ENCODE data around the gene PRH1.

The PRH1 gene

DNA sequence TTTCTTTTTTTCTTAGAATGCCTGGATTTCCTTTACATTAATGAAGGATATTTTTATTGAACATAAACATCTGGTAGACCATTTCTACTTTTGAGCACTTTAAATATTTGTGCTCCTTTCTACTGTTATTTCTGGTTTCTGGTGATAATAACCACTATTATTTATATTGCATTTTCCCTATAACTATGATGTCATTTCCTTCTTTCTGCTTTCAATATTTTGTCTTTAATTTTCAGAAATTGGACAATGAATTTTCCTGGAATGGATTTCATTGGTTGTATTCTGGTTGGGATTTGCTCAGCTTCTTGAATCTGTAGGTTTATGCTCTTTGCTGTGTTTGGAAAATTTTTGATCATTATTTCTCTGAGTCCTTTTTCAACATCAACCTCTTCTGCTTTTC lies 5.2 kb upstream of the PRH1 start:
- Histone ChIP-seq H3K27me3 (ENCODE audit: control insufficient read depth, insufficient read depth, low read length) (no peaks in the 10 kb centered on the region), H3K4me1 (ENCODE audit: control insufficient read depth, insufficient read depth, low read length) (peaks cover 12% of the 10 kb centered on the region), H3K4me3 (ENCODE audit: low read length) (no peak overlapping the region), H3K9me3 (ENCODE audit: control insufficient read depth, low read length) (no peaks in the 10 kb centered on the region), H3K36me3 (ENCODE audit: control insufficient read depth, insufficient read depth, low read length) (no peaks in the 10 kb centered on the region), H3K9ac (ENCODE audit: low read length) (no peak overlapping the region)

DNA sequence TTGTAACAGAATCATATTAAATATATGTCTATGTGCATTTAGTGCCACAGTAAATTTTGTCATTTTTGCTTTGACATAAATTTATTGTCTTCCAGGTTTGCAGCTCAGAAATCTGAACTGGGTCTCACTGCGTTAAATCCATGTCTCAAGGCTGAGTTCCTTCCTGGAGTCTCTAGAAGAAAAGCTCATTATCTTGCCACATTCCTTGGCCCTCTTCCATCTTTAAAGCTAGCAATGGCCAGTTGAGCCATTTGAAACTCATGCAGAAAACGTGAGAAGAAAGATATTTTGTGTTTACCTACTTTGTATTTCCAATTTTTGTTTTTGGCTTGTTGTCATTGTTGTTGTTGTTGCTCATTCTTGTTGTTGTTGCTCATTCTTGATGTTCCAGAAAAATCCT lies 10.7 kb downstream of the PRH1 start:
- no peaks in the 10 kb centered on the region for H3K4me1 ChIP-seq (ENCODE audit: control insufficient read depth, insufficient read depth, low read length)
- H3K9ac ChIP-seq (ENCODE audit: low read length) = no peak overlapping the region
- H3K27me3 ChIP-seq (ENCODE audit: control insufficient read depth, insufficient read depth, low read length) = no peaks in the 10 kb centered on the region
- no peak overlapping the region for H3K4me3 ChIP-seq (ENCODE audit: low read length)
- H3K9me3 ChIP-seq (ENCODE audit: control insufficient read depth, low read length) = no peaks in the 10 kb centered on the region
- no peaks in the 10 kb centered on the region for H3K36me3 ChIP-seq (ENCODE audit: control insufficient read depth, insufficient read depth, low read length)

DNA sequence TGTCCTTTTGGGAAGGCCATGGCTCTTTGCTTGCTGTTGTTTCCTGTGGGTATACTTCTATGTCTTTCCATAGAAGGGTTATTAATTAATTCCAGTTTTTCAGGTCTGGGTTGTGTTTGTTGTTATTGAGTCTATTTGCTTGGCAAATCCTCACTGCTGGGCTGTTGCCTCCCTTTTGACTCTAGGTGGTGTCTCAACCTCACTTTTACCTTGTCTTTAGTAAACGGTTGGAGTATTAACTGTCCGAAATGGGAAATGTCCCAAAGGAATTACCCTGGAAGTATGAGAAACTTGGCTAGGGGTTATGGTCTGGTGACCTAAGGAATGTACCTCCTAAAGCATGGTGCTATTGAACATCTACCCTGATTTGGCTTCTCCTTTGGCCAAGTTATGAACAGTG lies 16.7 kb downstream of the PRH1 start:
- no peak overlapping the region for H3K4me3 ChIP-seq (ENCODE audit: low read length)
- H3K4me1 ChIP-seq (ENCODE audit: control insufficient read depth, insufficient read depth, low read length) = no peaks in the 10 kb centered on the region
- H3K9me3 ChIP-seq (ENCODE audit: control insufficient read depth, low read length) = no peaks in the 10 kb centered on the region
- no peaks in the 10 kb centered on the region for H3K27me3 ChIP-seq (ENCODE audit: control insufficient read depth, insufficient read depth, low read length)
- H3K36me3 ChIP-seq (ENCODE audit: control insufficient read depth, insufficient read depth, low read length) = no peaks in the 10 kb centered on the region
- H3K9ac ChIP-seq (ENCODE audit: low read length) = no peak overlapping the region

DNA sequence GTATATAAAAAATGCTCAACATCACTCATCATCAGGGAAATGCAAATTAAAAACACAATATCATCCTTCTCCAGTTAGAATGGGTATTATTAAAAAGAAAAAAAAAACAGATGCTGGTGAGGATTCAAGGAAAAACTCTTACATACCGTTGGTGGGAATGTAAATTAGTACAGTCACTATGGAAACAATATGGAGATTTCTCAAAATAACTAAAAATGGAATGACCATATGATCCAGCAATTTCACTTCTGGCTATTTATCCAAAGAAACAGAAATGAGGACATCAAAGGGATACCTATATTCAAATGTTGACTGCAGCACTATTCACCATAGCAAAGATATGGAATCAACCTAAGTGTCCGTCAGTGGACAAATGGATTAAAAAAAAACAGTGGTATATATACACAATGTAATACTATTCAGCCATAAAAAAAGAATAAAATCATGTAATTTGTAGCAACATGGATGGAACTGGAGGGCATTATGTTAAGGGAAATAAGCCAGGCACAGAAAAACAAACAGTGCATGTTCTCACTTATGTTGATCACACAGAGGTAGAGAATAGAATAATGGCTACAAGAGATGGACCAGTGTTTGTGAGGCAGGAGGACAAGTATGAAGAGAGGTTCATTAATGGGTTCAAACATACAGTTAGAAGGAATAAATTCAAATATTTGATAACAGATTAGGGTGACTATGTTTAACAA lies 20.4 kb downstream of the PRH1 start:
- no peaks in the 10 kb centered on the region for H3K9me3 ChIP-seq (ENCODE audit: control insufficient read depth, low read length)
- H3K27me3 ChIP-seq (ENCODE audit: control insufficient read depth, insufficient read depth, low read length) = no peaks in the 10 kb centered on the region
- H3K9ac ChIP-seq (ENCODE audit: low read length) = no peak overlapping the region
- no peaks in the 10 kb centered on the region for H3K36me3 ChIP-seq (ENCODE audit: control insufficient read depth, insufficient read depth, low read length)
- H3K4me1 ChIP-seq (ENCODE audit: control insufficient read depth, insufficient read depth, low read length) = no peaks in the 10 kb centered on the region
- no peak overlapping the region for H3K4me3 ChIP-seq (ENCODE audit: low read length)

DNA sequence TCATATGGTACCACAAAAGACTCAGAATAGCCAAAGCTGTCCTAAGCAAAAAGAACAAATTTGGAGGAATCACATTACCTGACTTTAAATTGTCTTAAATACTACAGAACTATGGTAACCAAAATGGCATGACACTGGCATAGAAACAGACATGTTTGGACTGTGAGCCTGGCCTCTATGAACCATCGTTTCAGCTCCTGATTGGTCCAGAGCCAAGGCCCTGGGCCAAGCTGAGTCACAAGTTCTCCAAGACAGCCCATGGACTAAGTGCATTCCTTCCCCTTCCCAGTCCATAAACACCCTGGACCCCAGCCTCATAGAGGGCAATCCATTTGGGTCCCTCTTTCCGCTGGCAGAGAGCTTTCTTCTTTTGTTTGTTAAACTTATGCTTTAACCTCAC lies 22.7 kb downstream of the PRH1 start:
- H3K27me3 ChIP-seq (ENCODE audit: control insufficient read depth, insufficient read depth, low read length) = no peaks in the 10 kb centered on the region
- no peaks in the 10 kb centered on the region for H3K36me3 ChIP-seq (ENCODE audit: control insufficient read depth, insufficient read depth, low read length)
- no peaks in the 10 kb centered on the region for H3K4me1 ChIP-seq (ENCODE audit: control insufficient read depth, insufficient read depth, low read length)
- H3K4me3 ChIP-seq (ENCODE audit: low read length) = no peak overlapping the region
- H3K9me3 ChIP-seq (ENCODE audit: control insufficient read depth, low read length) = no peaks in the 10 kb centered on the region
- no peak overlapping the region for H3K9ac ChIP-seq (ENCODE audit: low read length)

DNA sequence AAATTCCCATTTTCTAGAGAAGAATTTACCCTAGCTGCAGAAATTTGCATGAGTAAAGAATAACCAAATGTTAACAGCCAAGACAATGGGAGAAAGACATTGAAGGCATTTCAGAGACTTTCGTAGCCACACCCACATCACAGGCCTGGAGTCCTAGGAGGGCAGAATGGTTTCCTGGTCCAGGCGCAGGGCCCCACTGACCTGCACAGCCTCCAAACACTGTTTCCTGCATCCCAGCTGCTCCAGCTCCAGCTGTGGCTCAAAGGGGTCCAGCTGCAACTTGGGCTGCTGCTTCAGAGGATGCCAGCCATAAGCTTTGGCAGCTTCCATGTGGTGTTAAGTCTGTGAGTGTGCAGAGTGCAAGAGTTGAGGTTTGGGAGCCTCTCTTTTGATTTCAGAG lies 28.2 kb downstream of the PRH1 start:
- Histone ChIP-seq H3K36me3 (ENCODE audit: control insufficient read depth, insufficient read depth, low read length) (no peaks in the 10 kb centered on the region), H3K9ac (ENCODE audit: low read length) (no peak overlapping the region), H3K9me3 (ENCODE audit: control insufficient read depth, low read length) (no peaks in the 10 kb centered on the region), H3K4me3 (ENCODE audit: low read length) (no peak overlapping the region), H3K4me1 (ENCODE audit: control insufficient read depth, insufficient read depth, low read length) (no peaks in the 10 kb centered on the region), H3K27me3 (ENCODE audit: control insufficient read depth, insufficient read depth, low read length) (no peaks in the 10 kb centered on the region)

DNA sequence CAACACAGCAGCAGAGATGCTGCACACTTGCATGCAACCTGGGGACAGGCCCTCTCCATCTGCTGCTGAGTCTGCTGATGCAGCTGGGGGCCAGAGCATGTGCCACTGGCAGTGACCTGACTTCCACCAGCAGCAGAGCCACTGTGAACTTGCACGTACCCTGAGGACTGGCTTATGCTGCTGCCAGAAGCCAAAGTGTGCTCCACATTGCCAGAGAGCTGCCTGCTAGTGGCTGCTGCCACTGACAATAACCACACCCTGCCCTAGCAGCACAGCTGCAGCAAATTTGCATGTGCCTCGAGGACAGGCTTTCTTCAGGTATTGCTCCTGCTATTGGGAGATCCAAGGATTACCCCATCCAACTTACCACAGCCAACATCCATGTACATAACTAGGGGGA lies 30.3 kb downstream of the PRH1 start:
- Histone ChIP-seq H3K9me3 (ENCODE audit: control insufficient read depth, low read length) (no peaks in the 10 kb centered on the region), H3K4me1 (ENCODE audit: control insufficient read depth, insufficient read depth, low read length) (no peaks in the 10 kb centered on the region), H3K36me3 (ENCODE audit: control insufficient read depth, insufficient read depth, low read length) (no peaks in the 10 kb centered on the region), H3K9ac (ENCODE audit: low read length) (no peak overlapping the region), H3K4me3 (ENCODE audit: low read length) (no peak overlapping the region), H3K27me3 (ENCODE audit: control insufficient read depth, insufficient read depth, low read length) (no peaks in the 10 kb centered on the region)

DNA sequence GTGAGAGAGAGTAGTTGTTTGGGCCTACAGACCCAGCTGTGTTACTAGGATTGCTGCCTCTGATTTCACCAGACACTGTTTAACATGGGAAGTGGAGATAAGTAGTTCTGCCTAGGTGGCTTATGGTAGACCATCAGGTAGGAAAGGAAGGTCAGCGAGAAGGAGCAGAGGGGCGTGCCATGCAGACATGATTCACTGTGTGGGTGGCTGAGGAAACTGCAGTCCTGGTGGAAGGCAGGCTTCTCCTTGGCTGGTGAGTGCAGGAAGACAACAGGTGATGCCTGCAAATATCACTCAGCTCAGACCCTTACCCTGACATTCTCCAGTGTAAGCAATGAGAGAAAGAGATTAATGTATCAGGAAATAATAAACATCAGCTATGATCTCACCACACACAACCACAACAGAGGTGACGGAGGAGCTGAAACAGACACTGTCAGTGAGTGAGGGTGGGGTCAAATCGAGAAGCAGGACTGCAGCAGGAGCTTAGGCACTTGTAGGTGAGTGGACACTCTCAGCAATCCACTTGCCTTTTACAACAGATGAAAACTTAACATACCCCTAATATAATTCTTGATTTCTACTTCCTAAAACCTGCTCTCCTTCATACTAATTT lies 32.7 kb downstream of the PRH1 start:
- H3K9ac ChIP-seq (ENCODE audit: low read length) = no peak overlapping the region
- no peaks in the 10 kb centered on the region for H3K9me3 ChIP-seq (ENCODE audit: control insufficient read depth, low read length)
- H3K27me3 ChIP-seq (ENCODE audit: control insufficient read depth, insufficient read depth, low read length) = no peaks in the 10 kb centered on the region
- no peaks in the 10 kb centered on the region for H3K4me1 ChIP-seq (ENCODE audit: control insufficient read depth, insufficient read depth, low read length)
- H3K36me3 ChIP-seq (ENCODE audit: control insufficient read depth, insufficient read depth, low read length) = no peaks in the 10 kb centered on the region
- H3K4me3 ChIP-seq (ENCODE audit: low read length) = no peak overlapping the region

DNA sequence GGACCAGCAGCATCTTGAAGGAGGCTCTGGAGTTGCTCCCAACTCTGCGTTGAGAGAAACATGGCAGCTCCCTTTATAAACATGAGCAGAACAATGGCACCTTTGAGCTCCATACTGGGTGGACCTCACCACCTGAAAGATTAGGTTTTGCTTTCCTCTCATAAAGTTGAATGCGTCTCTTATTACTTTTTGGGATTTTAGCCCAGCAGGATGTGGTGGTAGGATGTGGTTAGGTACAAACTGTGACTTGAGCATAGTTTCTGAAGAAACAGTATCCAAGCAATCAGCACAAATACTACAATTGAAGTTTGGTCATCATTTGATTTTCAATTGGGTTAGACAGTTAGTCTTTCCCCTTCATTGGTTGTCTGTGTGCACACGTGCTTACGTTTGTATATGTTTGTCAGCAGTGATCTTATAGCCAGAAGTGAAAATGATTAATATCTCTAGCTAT lies 34.6 kb downstream of the PRH1 start, which contains the start of gene PRR4:
Gene PRR4 (minus strand): TSS at position 51 of the 454 bp plus-strand sequence. CDS start 38 bp downstream, at position 13.
- Histone ChIP-seq H3K4me3 (ENCODE audit: low read length) (no peak within 1 kb of the TSS), H3K27me3 (ENCODE audit: control insufficient read depth, insufficient read depth, low read length) (no peaks in the 10 kb centered on the region), H3K36me3 (ENCODE audit: control insufficient read depth, insufficient read depth, low read length) (no peaks in the 10 kb centered on the region), H3K9me3 (ENCODE audit: control insufficient read depth, low read length) (no peaks in the 10 kb centered on the region), H3K9ac (ENCODE audit: low read length) (no peak within 1 kb of the TSS), H3K4me1 (ENCODE audit: control insufficient read depth, insufficient read depth, low read length) (no peaks in the 10 kb centered on the region)

DNA sequence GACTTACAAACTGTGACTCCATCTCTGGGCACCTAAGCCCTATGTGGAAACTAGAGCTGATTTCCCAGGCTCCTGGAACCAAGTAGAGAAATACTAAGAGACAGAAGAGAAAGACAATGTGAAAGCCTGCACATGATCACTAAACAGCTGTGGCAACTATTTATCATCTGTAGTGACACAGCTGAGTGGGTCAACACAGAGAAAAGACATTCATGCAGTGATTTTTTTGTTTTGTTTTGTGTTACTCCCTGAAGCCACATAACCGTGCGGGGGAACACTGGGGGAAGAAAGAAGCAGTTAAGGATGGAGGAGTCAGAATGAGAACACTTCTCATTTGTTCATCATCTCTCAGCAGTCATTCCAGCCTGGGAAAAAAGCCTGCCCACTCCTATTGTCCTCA lies 36.3 kb downstream of the PRH1 start:
- H3K9me3 ChIP-seq (ENCODE audit: control insufficient read depth, low read length) = no peaks in the 10 kb centered on the region
- no peaks in the 10 kb centered on the region for H3K27me3 ChIP-seq (ENCODE audit: control insufficient read depth, insufficient read depth, low read length)
- H3K4me1 ChIP-seq (ENCODE audit: control insufficient read depth, insufficient read depth, low read length) = no peaks in the 10 kb centered on the region
- no peaks in the 10 kb centered on the region for H3K36me3 ChIP-seq (ENCODE audit: control insufficient read depth, insufficient read depth, low read length)
- H3K9ac ChIP-seq (ENCODE audit: low read length) = no peak overlapping the region
- no peak overlapping the region for H3K4me3 ChIP-seq (ENCODE audit: low read length)

DNA sequence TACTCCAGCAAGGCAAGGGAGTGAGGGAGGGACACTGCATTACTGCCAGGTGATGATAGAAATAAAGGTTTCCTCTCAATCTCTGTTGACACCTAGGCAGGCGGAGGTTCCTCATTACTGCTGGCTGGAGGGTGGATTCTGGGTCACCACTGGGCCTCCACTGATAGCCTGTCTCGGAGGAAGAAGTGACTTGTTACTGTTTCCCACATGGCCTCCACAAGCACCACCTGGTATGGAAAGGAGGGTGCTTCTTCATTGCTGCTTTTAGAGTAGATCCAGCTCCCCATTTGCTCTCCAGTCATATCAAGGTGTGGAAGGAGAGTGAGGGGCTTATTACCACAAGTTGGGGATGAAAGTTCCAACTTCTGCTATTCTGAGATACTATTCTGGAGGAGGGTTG lies 41.2 kb downstream of the PRH1 start:
- Histone ChIP-seq H3K27me3 (ENCODE audit: control insufficient read depth, insufficient read depth, low read length) (no peaks in the 10 kb centered on the region), H3K36me3 (ENCODE audit: control insufficient read depth, insufficient read depth, low read length) (no peaks in the 10 kb centered on the region), H3K4me3 (ENCODE audit: low read length) (no peak overlapping the region), H3K4me1 (ENCODE audit: control insufficient read depth, insufficient read depth, low read length) (no peaks in the 10 kb centered on the region), H3K9ac (ENCODE audit: low read length) (no peak overlapping the region), H3K9me3 (ENCODE audit: control insufficient read depth, low read length) (no peaks in the 10 kb centered on the region)

DNA sequence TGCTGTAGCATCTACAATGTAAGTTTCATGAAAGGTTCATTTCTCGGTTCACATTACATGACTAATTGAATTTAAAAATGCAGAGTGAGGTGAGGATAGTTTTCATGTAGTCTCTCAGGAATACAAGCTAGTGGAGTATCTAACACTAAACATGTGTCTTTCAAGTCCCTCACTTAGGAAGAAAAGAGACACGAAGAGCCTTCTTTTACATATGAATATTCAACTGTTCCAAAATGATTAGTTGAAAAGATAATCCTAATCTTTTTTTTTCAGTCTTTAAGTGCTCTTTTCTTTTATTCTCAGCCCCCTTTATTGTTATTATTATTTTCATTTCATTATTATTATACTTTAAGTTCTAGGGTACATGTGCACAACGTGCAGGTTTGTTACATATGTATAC lies 45.6 kb downstream of the PRH1 start:
- Histone ChIP-seq H3K9ac (ENCODE audit: low read length) (no peak overlapping the region), H3K4me1 (ENCODE audit: control insufficient read depth, insufficient read depth, low read length) (no peaks in the 10 kb centered on the region), H3K4me3 (ENCODE audit: low read length) (no peak overlapping the region), H3K9me3 (ENCODE audit: control insufficient read depth, low read length) (no peaks in the 10 kb centered on the region), H3K27me3 (ENCODE audit: control insufficient read depth, insufficient read depth, low read length) (no peaks in the 10 kb centered on the region), H3K36me3 (ENCODE audit: control insufficient read depth, insufficient read depth, low read length) (no peaks in the 10 kb centered on the region)
